A549 (cell line): ENCODE data around the gene GJE1.

Source experiments
- CHD4 ChIP-seq: fragments of 200-600 bp; sonication (generic); IDR thresholded peaks from 2 replicates; pipeline ENCODE4 v1.6.1; 2016; ENCODE audit warnings: antibody characterized with exemption, mild to moderate bottlenecking, borderline replicate concordance
- EP300 ChIP-seq, 2 experiments: fragments of >200 bp; sonication (Bioruptor Twin); formaldehyde crosslinking; IDR thresholded peaks; 2 replicates in 1 of 2; 3 replicates in 1 of 2; pipeline ENCODE4 v1.6.1; 2016 to 2017
- KDM1A ChIP-seq: fragments of 200-600 bp; sonication (generic); IDR thresholded peaks from 2 replicates; pipeline ENCODE4 v1.6.1; 2016; ENCODE audit warnings: low read depth, mild to moderate bottlenecking
- NR3C1 ChIP-seq: fragments of >200 bp; sonication (Bioruptor Twin); formaldehyde crosslinking; IDR thresholded peaks from 3 replicates; pipeline ENCODE4 v1.6.1; 2017
- POLR2A ChIP-seq: IDR thresholded peaks from 2 replicates; pipeline ENCODE4 v1.6.1; 2012; ENCODE audit warnings: mild to moderate bottlenecking, low read length
- SMC3 ChIP-seq: fragments of >200 bp; sonication (Bioruptor Twin); formaldehyde crosslinking; IDR thresholded peaks from 3 replicates; pipeline ENCODE4 v1.6.1; 2018; ENCODE audit warnings: inconsistent platforms
- ZFP36 ChIP-seq: fragments of 450-650 bp; IDR thresholded peaks from 2 replicates; pipeline ENCODE4 v1.6.1; 2014; ENCODE audit warnings: borderline replicate concordance; ENCODE audit not compliant: partially characterized antibody
- TF ChIP-seq, protein P1 (sequence below): fragments of >200 bp; sonication (Bioruptor Twin); formaldehyde crosslinking; IDR thresholded peaks from 3 replicates; pipeline ENCODE4 v1.5.1; 2016
- TF ChIP-seq, protein P2 (sequence below): fragments of >200 bp; sonication (Bioruptor Twin); formaldehyde crosslinking; IDR thresholded peaks from 3 replicates; pipeline ENCODE4 v1.6.1; 2016
- TF ChIP-seq, protein P3 (sequence below): fragments of 150-350 bp; IDR thresholded peaks from 2 replicates; pipeline ENCODE4 v1.6.1; 2014; ENCODE audit warnings: low read depth, mild to moderate bottlenecking, low read length

DNA sequence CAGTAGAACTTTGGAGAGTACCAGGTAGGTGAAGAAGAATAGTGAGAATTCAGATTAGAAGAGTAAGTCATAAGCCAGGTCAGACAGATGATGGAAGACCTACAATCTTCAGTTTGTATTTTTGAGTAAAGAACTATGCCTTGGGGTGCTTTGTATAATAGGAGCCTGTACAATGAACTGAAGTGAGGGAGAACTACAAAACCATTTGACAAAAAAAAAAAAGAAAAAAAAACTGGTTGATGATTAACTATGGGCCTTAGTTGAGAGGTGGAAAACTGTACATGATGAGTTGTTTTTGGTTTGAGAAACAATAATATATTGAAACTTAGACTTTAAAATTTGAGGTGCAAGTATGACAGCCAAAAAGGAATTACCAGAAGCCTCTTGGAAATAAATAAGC lies 40.0 kb downstream of the GJE1 start:
- TF ChIP-seq KDM1A (no peak), NR3C1 (no peak), SMC3 (no peak), CHD4 (no peak), POLR2A (no peak), EP300 (IDR thresholded peaks at IDR 0.05) (no peak), ZFP36 (no peak)
- TF ChIP-seq, protein P1, sequence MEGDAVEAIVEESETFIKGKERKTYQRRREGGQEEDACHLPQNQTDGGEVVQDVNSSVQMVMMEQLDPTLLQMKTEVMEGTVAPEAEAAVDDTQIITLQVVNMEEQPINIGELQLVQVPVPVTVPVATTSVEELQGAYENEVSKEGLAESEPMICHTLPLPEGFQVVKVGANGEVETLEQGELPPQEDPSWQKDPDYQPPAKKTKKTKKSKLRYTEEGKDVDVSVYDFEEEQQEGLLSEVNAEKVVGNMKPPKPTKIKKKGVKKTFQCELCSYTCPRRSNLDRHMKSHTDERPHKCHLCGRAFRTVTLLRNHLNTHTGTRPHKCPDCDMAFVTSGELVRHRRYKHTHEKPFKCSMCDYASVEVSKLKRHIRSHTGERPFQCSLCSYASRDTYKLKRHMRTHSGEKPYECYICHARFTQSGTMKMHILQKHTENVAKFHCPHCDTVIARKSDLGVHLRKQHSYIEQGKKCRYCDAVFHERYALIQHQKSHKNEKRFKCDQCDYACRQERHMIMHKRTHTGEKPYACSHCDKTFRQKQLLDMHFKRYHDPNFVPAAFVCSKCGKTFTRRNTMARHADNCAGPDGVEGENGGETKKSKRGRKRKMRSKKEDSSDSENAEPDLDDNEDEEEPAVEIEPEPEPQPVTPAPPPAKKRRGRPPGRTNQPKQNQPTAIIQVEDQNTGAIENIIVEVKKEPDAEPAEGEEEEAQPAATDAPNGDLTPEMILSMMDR = no peak
- TF ChIP-seq, protein P2, sequence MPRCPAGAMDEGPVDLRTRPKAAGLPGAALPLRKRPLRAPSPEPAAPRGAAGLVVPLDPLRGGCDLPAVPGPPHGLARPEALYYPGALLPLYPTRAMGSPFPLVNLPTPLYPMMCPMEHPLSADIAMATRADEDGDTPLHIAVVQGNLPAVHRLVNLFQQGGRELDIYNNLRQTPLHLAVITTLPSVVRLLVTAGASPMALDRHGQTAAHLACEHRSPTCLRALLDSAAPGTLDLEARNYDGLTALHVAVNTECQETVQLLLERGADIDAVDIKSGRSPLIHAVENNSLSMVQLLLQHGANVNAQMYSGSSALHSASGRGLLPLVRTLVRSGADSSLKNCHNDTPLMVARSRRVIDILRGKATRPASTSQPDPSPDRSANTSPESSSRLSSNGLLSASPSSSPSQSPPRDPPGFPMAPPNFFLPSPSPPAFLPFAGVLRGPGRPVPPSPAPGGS = no peak
- TF ChIP-seq, protein P3, sequence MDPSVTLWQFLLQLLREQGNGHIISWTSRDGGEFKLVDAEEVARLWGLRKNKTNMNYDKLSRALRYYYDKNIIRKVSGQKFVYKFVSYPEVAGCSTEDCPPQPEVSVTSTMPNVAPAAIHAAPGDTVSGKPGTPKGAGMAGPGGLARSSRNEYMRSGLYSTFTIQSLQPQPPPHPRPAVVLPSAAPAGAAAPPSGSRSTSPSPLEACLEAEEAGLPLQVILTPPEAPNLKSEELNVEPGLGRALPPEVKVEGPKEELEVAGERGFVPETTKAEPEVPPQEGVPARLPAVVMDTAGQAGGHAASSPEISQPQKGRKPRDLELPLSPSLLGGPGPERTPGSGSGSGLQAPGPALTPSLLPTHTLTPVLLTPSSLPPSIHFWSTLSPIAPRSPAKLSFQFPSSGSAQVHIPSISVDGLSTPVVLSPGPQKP = no peak
